WERI-Rb-1 (cell line): ENCODE data around the gene USP51.
"Not testable (repeated sequence)": the region's sequence is repeated elsewhere in the genome, so short reads cannot be mapped to it uniquely, and the experiment has no call there.

ENCODE experiments used
- DNase-seq: peaks from one replicate; pipeline ENCODE4 v3.0.0-alpha.2; 2020
- H3K27ac ChIP-seq: fragments of 250-450 bp; sonication (Bioruptor Pico); 2 replicates; pipeline ENCODE4 v1.5.1; 2020; ENCODE audit warnings: mild to moderate bottlenecking, moderate library complexity
- H3K27me3 ChIP-seq: fragments of 250-450 bp; sonication (Bioruptor Pico); 2 replicates; pipeline ENCODE4 v1.5.1; 2021; ENCODE audit warnings: mild to moderate bottlenecking, low read depth, moderate library complexity; ENCODE audit not compliant: insufficient read depth, severe bottlenecking
- H3K36me3 ChIP-seq: fragments of 250-450 bp; sonication (Bioruptor Pico); 2 replicates; pipeline ENCODE4 v1.5.1; 2020; ENCODE audit warnings: mild to moderate bottlenecking, moderate library complexity
- H3K4me3 ChIP-seq: 2 replicates; pipeline ENCODE4 v1.5.1; 2011; ENCODE audit warnings: low read depth, mild to moderate bottlenecking, control low read depth, low read length
- H3K9me3 ChIP-seq: fragments of 250-450 bp; sonication (Bioruptor Pico); 2 replicates; pipeline ENCODE4 v1.5.1; 2021; ENCODE audit warnings: mild to moderate bottlenecking, moderate library complexity; ENCODE audit not compliant: severe bottlenecking
- CTCF ChIP-seq: IDR thresholded peaks from 2 replicates; pipeline ENCODE4 v1.5.1; 2011; ENCODE audit warnings: low read depth, mild to moderate bottlenecking, control low read depth, inconsistent platforms, low read length

The USP51 gene

GRCh38 chrX:55486736-55487135 is 2.9 kb downstream of the USP51 start:
- Histone ChIP-seq H3K4me3 (no peak overlapping the region), H3K27me3 (peaks cover 23% of the 10 kb centered on the region)

GRCh38 chrX:55484948-55485347 is 4.7 kb downstream of the USP51 start:
- TF ChIP-seq CTCF, result no peak
- no peaks in the 10 kb centered on the region for H3K9me3 ChIP-seq
- DNase-seq, result no peak
- peaks cover 17% of the 10 kb centered on the region for H3K27me3 ChIP-seq
- no peak overlapping the region for H3K4me3 ChIP-seq
- no peak overlapping the region for H3K27ac ChIP-seq
- H3K36me3 ChIP-seq, result no peaks in the 10 kb centered on the region

More at GRCh38 chrX:55486736-55487135, 2.9 kb downstream of the USP51 start:
- no peak for TF ChIP-seq CTCF
- H3K36me3 ChIP-seq, result no peaks in the 10 kb centered on the region
- no peak overlapping the region for H3K27ac ChIP-seq
- H3K9me3 ChIP-seq, result no peaks in the 10 kb centered on the region
- no peak for DNase-seq

GRCh38 chrX:55480390-55481062 is 9.1 kb downstream of the USP51 start:
- DNase-seq, result no peak
- H3K4me3 ChIP-seq, result no peak overlapping the region
- no peak overlapping the region for H3K27ac ChIP-seq

GRCh38 chrX:55479956-55480355 is 9.7 kb downstream of the USP51 start:
- not testable (repeated sequence) for H3K27ac ChIP-seq, H3K36me3 ChIP-seq, H3K27me3 ChIP-seq, H3K4me3 ChIP-seq, H3K9me3 ChIP-seq, DNase-seq

More at GRCh38 chrX:55480390-55481062, 9.1 kb downstream of the USP51 start:
- Histone ChIP-seq H3K27me3 (no peaks in the 10 kb centered on the region), H3K36me3 (no peaks in the 10 kb centered on the region), H3K9me3 (no peaks in the 10 kb centered on the region)
- no peak for TF ChIP-seq CTCF

- H3K4me3 ChIP-seq, H3K9me3 ChIP-seq, H3K27ac ChIP-seq, DNase-seq, H3K27me3 ChIP-seq, H3K36me3 ChIP-seq: not testable (repeated sequence)
Observed at GRCh38 chrX:55465791-55466190, 23.9 kb downstream of the USP51 start.

GRCh38 chrX:55465108-55465507 is 24.5 kb downstream of the USP51 start:
- not testable (repeated sequence) for H3K36me3 ChIP-seq, H3K4me3 ChIP-seq, H3K27ac ChIP-seq, DNase-seq, H3K9me3 ChIP-seq, H3K27me3 ChIP-seq

- not testable (repeated sequence) for H3K4me3 ChIP-seq, H3K27me3 ChIP-seq, H3K36me3 ChIP-seq, H3K9me3 ChIP-seq, H3K27ac ChIP-seq, DNase-seq
Observed at GRCh38 chrX:55464050-55464449, 25.6 kb downstream of the USP51 start.

GRCh38 chrX:55459926-55460325 is 29.7 kb downstream of the USP51 start:
- H3K36me3 ChIP-seq, H3K27me3 ChIP-seq, H3K27ac ChIP-seq, H3K4me3 ChIP-seq, DNase-seq, H3K9me3 ChIP-seq: not testable (repeated sequence)

- not testable (repeated sequence) for H3K36me3 ChIP-seq, DNase-seq, H3K27me3 ChIP-seq, H3K4me3 ChIP-seq, H3K27ac ChIP-seq, H3K9me3 ChIP-seq
Observed at GRCh38 chrX:55459426-55459825, 30.2 kb downstream of the USP51 start.

- not testable (repeated sequence) for H3K36me3 ChIP-seq, H3K4me3 ChIP-seq, DNase-seq, H3K27ac ChIP-seq, H3K9me3 ChIP-seq
- H3K27me3 ChIP-seq, result peaks cover 19% of the 10 kb centered on the region
Observed at GRCh38 chrX:55455708-55456107, 33.9 kb downstream of the USP51 start.
